ENCODE data around the gene SCAMP2. TPM values are rescaled to one million over a fixed set of nuclear protein-coding genes. Genes with fewer than 3 reads are reported as not detected.

SCAMP2 gene
- total and polyA plus RNA-seq, 2 donors (not counting 1 experiment from before 2014, with no cell fraction given), result 15.5 to 86.2 TPM

- Histone ChIP-seq H4K20me1 (ENCODE audit: control insufficient read depth, extremely low read depth, insufficient read depth, low read length) (no peaks in the 10 kb centered on the region), H3K4me2 (ENCODE audit: extremely low read depth, insufficient read depth, low read length) (no peak overlapping the region), H3K79me2 (ENCODE audit: control insufficient read depth, insufficient read depth, low read length) (no peaks in the 10 kb centered on the region), H3K4me3 (replicated peaks in 1 of 4; ENCODE audit: control extremely low read depth in 1 of 4, insufficient read depth in 1 of 4, low read depth in 3 of 4, low read length in 4 of 4) (no peak overlapping the region), H3K9me3 (ENCODE audit: control insufficient read depth, insufficient read depth, low read depth, low read length) (no peaks in the 10 kb centered on the region), H3K9ac (ENCODE audit: insufficient read depth, low read length) (no peak overlapping the region), H3K36me3 (ENCODE audit: control insufficient read depth, insufficient read depth, low read length) (no peaks in the 10 kb centered on the region), H3K27me3 (ENCODE audit: control insufficient read depth, insufficient read depth, low read length) (peaks cover 23% of the 10 kb centered on the region), H2AFZ (ENCODE audit: low read length) (no peak overlapping the region), H3K4me1 (ENCODE audit: control insufficient read depth, extremely low read depth, insufficient read depth, low read length) (no peaks in the 10 kb centered on the region), H3K27ac (ENCODE audit: insufficient read depth, low read length) (no peak overlapping the region)
- no peak for DNase-seq (ENCODE audit: low read depth in 2 of 2)
- no peak for TF ChIP-seq CTCF (conservative IDR thresholded peaks at IDR 0.05 in 1 of 2, IDR thresholded peaks at IDR 0.05 in 1 of 2; ENCODE audit: low read depth in 1 of 2, low read length in 2 of 2)
- no peak for TF ChIP-seq EZH2 (IDR thresholded peaks at IDR 0.05; ENCODE audit: low read length, missing control alignments)
Observed at GRCh38 chr15:74825866-74826265, 47.3 kb downstream of the SCAMP2 start.

GRCh38 chr15:74824976-74825375 is 48.2 kb downstream of the SCAMP2 start:
- no peaks in the 10 kb centered on the region for H3K9me3 ChIP-seq (ENCODE audit: control insufficient read depth, insufficient read depth, low read depth, low read length)
- H4K20me1 ChIP-seq (ENCODE audit: control insufficient read depth, extremely low read depth, insufficient read depth, low read length), result no peaks in the 10 kb centered on the region
- no peaks in the 10 kb centered on the region for H3K79me2 ChIP-seq (ENCODE audit: control insufficient read depth, insufficient read depth, low read length)
- no peak for TF ChIP-seq CTCF (conservative IDR thresholded peaks at IDR 0.05 in 1 of 2, IDR thresholded peaks at IDR 0.05 in 1 of 2; ENCODE audit: low read depth in 1 of 2, low read length in 2 of 2)
- no peak for TF ChIP-seq EZH2 (IDR thresholded peaks at IDR 0.05; ENCODE audit: low read length, missing control alignments)
- no peak overlapping the region for H3K4me2 ChIP-seq (ENCODE audit: extremely low read depth, insufficient read depth, low read length)
- H2AFZ ChIP-seq (ENCODE audit: low read length), result no peak overlapping the region
- no peaks in the 10 kb centered on the region for H3K4me1 ChIP-seq (ENCODE audit: control insufficient read depth, extremely low read depth, insufficient read depth, low read length)
- no peak overlapping the region for H3K27ac ChIP-seq (ENCODE audit: insufficient read depth, low read length)
- no peak overlapping the region for H3K4me3 ChIP-seq (replicated peaks in 1 of 4; ENCODE audit: control extremely low read depth in 1 of 4, insufficient read depth in 1 of 4, low read depth in 3 of 4, low read length in 4 of 4)
- DNase-seq (ENCODE audit: low read depth in 2 of 2), result no peak
- H3K9ac ChIP-seq (ENCODE audit: insufficient read depth, low read length), result no peak overlapping the region
- H3K27me3 ChIP-seq (ENCODE audit: control insufficient read depth, insufficient read depth, low read length), result peaks cover 27% of the 10 kb centered on the region
- no peaks in the 10 kb centered on the region for H3K36me3 ChIP-seq (ENCODE audit: control insufficient read depth, insufficient read depth, low read length)

GRCh38 chr15:74823324-74823723 is 49.8 kb downstream of the SCAMP2 start:
- TF ChIP-seq CTCF (conservative IDR thresholded peaks at IDR 0.05 in 1 of 2, IDR thresholded peaks at IDR 0.05 in 1 of 2; ENCODE audit: low read depth in 1 of 2, low read length in 2 of 2), result no peak
- no peak for TF ChIP-seq EZH2 (IDR thresholded peaks at IDR 0.05; ENCODE audit: low read length, missing control alignments)
- no peak for DNase-seq (ENCODE audit: low read depth in 2 of 2)
- Histone ChIP-seq H3K27me3 (ENCODE audit: control insufficient read depth, insufficient read depth, low read length) (peaks cover 27% of the 10 kb centered on the region), H3K9ac (ENCODE audit: insufficient read depth, low read length) (no peak overlapping the region), H3K9me3 (ENCODE audit: control insufficient read depth, insufficient read depth, low read depth, low read length) (no peaks in the 10 kb centered on the region), H4K20me1 (ENCODE audit: control insufficient read depth, extremely low read depth, insufficient read depth, low read length) (no peaks in the 10 kb centered on the region), H3K4me1 (ENCODE audit: control insufficient read depth, extremely low read depth, insufficient read depth, low read length) (no peaks in the 10 kb centered on the region), H3K27ac (ENCODE audit: insufficient read depth, low read length) (no peak overlapping the region), H3K4me3 (replicated peaks in 1 of 4; ENCODE audit: control extremely low read depth in 1 of 4, insufficient read depth in 1 of 4, low read depth in 3 of 4, low read length in 4 of 4) (no peak overlapping the region), H3K36me3 (ENCODE audit: control insufficient read depth, insufficient read depth, low read length) (no peaks in the 10 kb centered on the region), H3K79me2 (ENCODE audit: control insufficient read depth, insufficient read depth, low read length) (no peaks in the 10 kb centered on the region), H3K4me2 (ENCODE audit: extremely low read depth, insufficient read depth, low read length) (no peak overlapping the region), H2AFZ (ENCODE audit: low read length) (no peak overlapping the region)
